Panc1 (cell line): ENCODE data around the gene ATXN1.

Experiments used
- CTCF ChIP-seq: fragments of 450-650 bp; IDR thresholded peaks from 2 replicates; pipeline ENCODE4 v1.5.1; 2017; ENCODE audit warnings: mild to moderate bottlenecking
- POLR2AphosphoS5 ChIP-seq: IDR thresholded peaks from 2 replicates; pipeline ENCODE4 v1.6.1; 2012; ENCODE audit warnings: mild to moderate bottlenecking, low read depth, low read length, moderate library complexity
- REST ChIP-seq, 2 experiments: IDR thresholded peaks; 2 replicates each; pipeline ENCODE4 v1.6.1; 2011 to 2012; ENCODE audit warnings: low read depth in 2 of 2, control low read depth in 1 of 2, low read length in 1 of 2, mild to moderate bottlenecking in 1 of 2, moderate library complexity in 1 of 2; ENCODE audit not compliant: insufficient read depth in 1 of 2
- SIN3A ChIP-seq: IDR thresholded peaks from 2 replicates; pipeline ENCODE4 v1.6.1; 2012; ENCODE audit warnings: low read depth, mild to moderate bottlenecking, low read length, moderate library complexity, borderline replicate concordance; ENCODE audit not compliant: insufficient read depth
- TCF7L2 ChIP-seq: IDR thresholded peaks from 2 replicates; pipeline ENCODE4 v1.6.1; 2011; ENCODE audit warnings: mild to moderate bottlenecking, low read depth, low read length, inconsistent platforms

GRCh38 chr6:16591396-16592222 lies 169.7 kb downstream of the ATXN1 start:
- TF ChIP-seq REST (IDR thresholded peaks at IDR 0.05; ENCODE audit: insufficient read depth in 1 of 2, low read depth in 2 of 2, low read length in 1 of 2) (no peak), CTCF (no peak), POLR2AphosphoS5 (no peak), SIN3A (no peak), TCF7L2 (no peak)
